Uterus (tissue), 2 donors: ENCODE data around the gene ZNF217.

ENCODE experiments used
- CTCF ChIP-seq, 4 experiments: fragments of 200-600 bp in 2 of 4; fragments of 450-650 bp in 2 of 4; sonication (generic) in 2 of 4; IDR thresholded peaks; one replicate each; pipeline ENCODE4 v1.5.1; 2016 to 2019; ENCODE audit warnings: antibody characterized with exemption in 4 of 4, mild to moderate bottlenecking in 2 of 4, moderate library complexity in 1 of 4
- POLR2A ChIP-seq, 2 donors: fragments of 450-650 bp; IDR thresholded peaks; one replicate each; pipeline ENCODE4 v1.6.1; 2016; ENCODE audit warnings: antibody characterized with exemption in 2 of 2, mild to moderate bottlenecking in 1 of 2, moderate library complexity in 1 of 2

- TF ChIP-seq CTCF (IDR thresholded peaks at IDR 0.05) (no peak), POLR2A (IDR thresholded peaks at IDR 0.05) (no peak)
These were observed 24.3 kb upstream of the ZNF217 start for GRCh38 chr20:53617791-53618489.
